WTC11 (cell line): Measurements from ENCODE around the gene TFG. TPM values are rescaled to one million over a fixed set of nuclear protein-coding genes. Genes with fewer than 3 reads are reported as not detected.

ENCODE experiments used
- ATAC-seq: fragments of 200-7000 bp; cut with Tn5 transposase; 2 replicates; pipeline ENCODE4 v1.10.0; 2021; ENCODE audit warnings: mild to moderate bottlenecking, moderate library complexity
- Bru-seq: library from RNA; stranded (reverse); fragments of 400-500 nt; gene quantifications from one replicate; lab custom pipeline; 2021; lab: Mats Ljungman, UMichigan
- CTCF ChIA-PET: fragments of 300-600 bp; sonication (Branson Sonifier 250); formaldehyde crosslinking; loops from one replicate; lab custom pipeline; 2021; ENCODE audit warnings: antibody characterized with exemption; lab: Charles Lee
- POLR2A ChIA-PET: fragments of 350-600 bp; sonication (Branson Sonifier 250); formaldehyde crosslinking; loops from one replicate; lab custom pipeline; 2021; ENCODE audit warnings: antibody characterized with exemption; lab: Charles Lee
- DNase-seq: peaks from one replicate; pipeline ENCODE4 v3.0.0; 2021; ENCODE audit warnings: low spot score
- H3K27ac Mint-ChIP-seq: 2 replicates; pipeline ENCODE4 v1.8.0; 2021; ENCODE audit warnings: mixed read lengths
- H3K27me3 Mint-ChIP-seq: 2 replicates; pipeline ENCODE4 v1.8.0; 2021; ENCODE audit warnings: low read depth, mild to moderate bottlenecking, moderate library complexity, mixed read lengths
- H3K36me3 Mint-ChIP-seq: 2 replicates; pipeline ENCODE4 v1.8.0; 2021; ENCODE audit warnings: mixed read lengths
- H3K4me1 Mint-ChIP-seq: 2 replicates; pipeline ENCODE4 v1.8.0; 2022; ENCODE audit warnings: mixed read lengths
- H3K4me3 Mint-ChIP-seq: 2 replicates; pipeline ENCODE4 v1.8.0; 2021; ENCODE audit warnings: mild to moderate bottlenecking, moderate library complexity, mixed read lengths
- H3K9me3 Mint-ChIP-seq: 2 replicates; pipeline ENCODE4 v1.8.0; 2021; ENCODE audit warnings: mixed read lengths
- CTCF ChIP-seq: fragments of 200-600 bp; IDR thresholded peaks from 2 replicates; pipeline ENCODE4 v1.8.0; 2022; ENCODE audit warnings: antibody characterized with exemption
- ELF4 ChIP-seq: sonication (generic); formaldehyde crosslinking; IDR thresholded peaks from 2 replicates; pipeline ENCODE4 v1.8.1; 2022; ENCODE audit warnings: low read depth, mild to moderate bottlenecking, moderate library complexity, missing genetic modification reagents
- FOXP1 ChIP-seq: sonication (generic); formaldehyde crosslinking; IDR thresholded peaks from 2 replicates; pipeline ENCODE4 v1.8.0; 2022; ENCODE audit warnings: missing genetic modification reagents, mild to moderate bottlenecking, moderate library complexity, borderline replicate concordance
- HMGA2 ChIP-seq: fragments of 250-450 bp; sonication (Bioruptor Pico); IDR thresholded peaks from 2 replicates; pipeline ENCODE4 v1.4.0; 2021; ENCODE audit warnings: mild to moderate bottlenecking, moderate library complexity
- MLX ChIP-seq: sonication (generic); formaldehyde crosslinking; IDR thresholded peaks from 2 replicates; pipeline ENCODE4 v1.8.1; 2023; ENCODE audit warnings: mild to moderate bottlenecking, missing genetic modification reagents, moderate library complexity
- NR1H2 ChIP-seq: sonication (generic); formaldehyde crosslinking; IDR thresholded peaks from 2 replicates; pipeline ENCODE4 v1.9.0; 2021; ENCODE audit warnings: mild to moderate bottlenecking, moderate library complexity, missing genetic modification reagents
- NR2C2 ChIP-seq: sonication (generic); formaldehyde crosslinking; IDR thresholded peaks from 2 replicates; pipeline ENCODE4 v1.8.0; 2022; ENCODE audit warnings: mild to moderate bottlenecking, missing genetic modification reagents
- PRDM15 ChIP-seq: sonication (generic); formaldehyde crosslinking; IDR thresholded peaks from 2 replicates; pipeline ENCODE4 v1.8.0; 2022; ENCODE audit warnings: missing genetic modification reagents
- STAT6 ChIP-seq: sonication (generic); formaldehyde crosslinking; conservative IDR thresholded peaks from 2 replicates; pipeline ENCODE4 v1.8.1; 2023; ENCODE audit warnings: mild to moderate bottlenecking, low read depth, missing genetic modification reagents, moderate library complexity
- TEAD4 ChIP-seq: sonication (generic); formaldehyde crosslinking; IDR thresholded peaks from 2 replicates; pipeline ENCODE4 v1.8.0; 2022; ENCODE audit warnings: mild to moderate bottlenecking, missing genetic modification reagents
- ZNF121 ChIP-seq: sonication (generic); formaldehyde crosslinking; IDR thresholded peaks from 2 replicates; pipeline ENCODE4 v1.8.0; 2023; ENCODE audit warnings: missing genetic modification reagents
- ZNF219 ChIP-seq: sonication (generic); formaldehyde crosslinking; IDR thresholded peaks from 2 replicates; pipeline ENCODE4 v1.8.0; 2023; ENCODE audit warnings: missing genetic modification reagents, mild to moderate bottlenecking, borderline replicate concordance
- ZNF232 ChIP-seq: sonication (generic); formaldehyde crosslinking; IDR thresholded peaks from 2 replicates; pipeline ENCODE4 v1.8.0; 2022; ENCODE audit warnings: mild to moderate bottlenecking, missing genetic modification reagents
- ZNF263 ChIP-seq: sonication (generic); formaldehyde crosslinking; IDR thresholded peaks from 2 replicates; pipeline ENCODE4 v1.8.1; 2022; ENCODE audit warnings: low read depth, mild to moderate bottlenecking, moderate library complexity, missing genetic modification reagents
- ZNF671 ChIP-seq: fragments of 250-450 bp; sonication (Bioruptor Pico); IDR thresholded peaks from 2 replicates; pipeline ENCODE4 v1.8.0; 2021; ENCODE audit warnings: mild to moderate bottlenecking
- long read RNA-seq, 3 experiments: library from RNA in 1 of 3; library from capped mRNA in 1 of 3; library from polyadenylated mRNA in 1 of 3; unstranded in 2 of 3; stranded (forward) in 1 of 3; transcript quantifications; one replicate each; pipeline ENCODE4 v2.0.0, GENCODE V29; 2021
- total RNA-seq: library from RNA; stranded (reverse); gene quantifications from 3 replicates; pipeline ENCODE4 v1.2.3, GENCODE V29; 2021
- TF ChIP-seq, protein P1 (sequence below): fragments of 250-450 bp; sonication (Bioruptor Pico); IDR thresholded peaks from 2 replicates; pipeline ENCODE4 v2.1.2; 2022; ENCODE audit warnings: mild to moderate bottlenecking, moderate library complexity
- TF ChIP-seq, protein P2 (sequence below): sonication (generic); formaldehyde crosslinking; IDR thresholded peaks from 2 replicates; pipeline ENCODE4 v1.8.0; 2022; ENCODE audit warnings: mild to moderate bottlenecking, missing genetic modification reagents

The TFG gene
- total RNA-seq (64.9 to 68.4 TPM (median 66.9 TPM) in 3 replicates), Bru-seq, nascent RNA (percentile 95 among the genes with signal in this experiment)
- long read RNA-seq, experiment 1, transcript TFG-202 (8 exons, 1,716 nt): minor isoform, 20 of 398 reads
- long read RNA-seq, experiment 1, transcript TFG-208 (8 exons, 1,696 nt): minor isoform, 64 of 398 reads
- long read RNA-seq, experiment 1, transcript TFG-204 (8 exons, 1,783 nt): minor isoform, 56 of 398 reads
- long read RNA-seq, experiment 1, transcript TFG-201 (8 exons, 1,978 nt): major isoform, 194 of 398 reads
- long read RNA-seq, experiment 1, partial matches to known transcripts: 19 of 398 reads
- long read RNA-seq, experiment 1, other reads (novel, unspliced or antisense): 40 of 398 reads
- long read RNA-seq, experiment 2, transcript TFG-202 (8 exons, 1,716 nt): minor isoform, 6 of 79 reads
- long read RNA-seq, experiment 2, transcript TFG-201 (8 exons, 1,978 nt): major isoform, 22 of 79 reads
- long read RNA-seq, experiment 2, transcript TFG-204 (8 exons, 1,783 nt): minor isoform, 10 of 79 reads
- long read RNA-seq, experiment 2, partial matches to known transcripts: 17 of 79 reads
- long read RNA-seq, experiment 2, other reads (novel, unspliced or antisense): 19 of 79 reads
- long read RNA-seq, experiment 3, transcript TFG-206 (2 exons, 3,271 nt): minor isoform, 13 of 62 reads
- long read RNA-seq, experiment 3, transcript TFG-201 (8 exons, 1,978 nt): major isoform, 17 of 62 reads
- long read RNA-seq, experiment 3, partial matches to known transcripts: 1 of 62 reads
- long read RNA-seq, experiment 3, other reads (novel, unspliced or antisense): 25 of 62 reads

DNA sequence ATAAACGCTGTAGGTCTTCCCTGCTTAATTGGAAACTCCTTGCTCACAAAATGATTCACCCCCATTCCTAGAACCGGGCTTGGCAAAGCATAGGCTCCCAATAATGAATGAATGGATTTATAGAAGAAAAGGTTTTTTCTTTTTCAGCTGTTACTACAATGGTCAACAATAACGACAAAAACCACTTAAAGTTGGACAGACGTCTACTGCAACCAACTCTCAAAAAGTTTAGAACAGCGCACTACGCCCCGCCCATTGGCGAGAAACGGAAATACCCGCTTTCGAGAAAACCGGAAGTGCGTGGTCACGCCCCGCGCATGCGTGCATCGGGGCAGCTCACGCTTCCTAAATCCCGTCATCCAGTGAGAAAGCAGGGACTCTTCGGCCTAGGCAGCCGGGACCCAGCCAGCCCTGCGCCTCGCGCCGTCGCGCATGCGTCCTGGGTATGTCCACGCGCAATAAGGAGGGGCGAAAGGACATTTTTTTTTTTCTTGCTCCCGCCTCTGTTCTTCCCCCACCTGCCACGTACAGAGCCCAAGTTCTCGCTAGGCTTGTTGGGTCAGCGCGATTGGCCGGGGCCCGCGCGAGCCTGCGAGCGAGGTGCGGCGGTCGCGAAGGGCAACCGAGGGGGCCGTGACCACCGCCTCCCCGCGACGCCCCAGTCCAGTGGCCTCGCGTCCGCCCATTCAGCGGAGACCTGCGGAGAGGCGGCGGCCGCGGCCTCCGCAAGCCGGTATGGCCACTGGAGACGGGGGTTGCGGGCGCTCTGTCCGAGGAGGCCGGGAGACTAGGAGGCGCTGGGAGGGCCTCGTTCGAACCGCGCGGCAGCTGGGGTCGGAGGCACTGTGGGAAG is at the start of gene TFG:
Gene TFG, plus strand, starts transcription at position 506 of the 853 bp plus-strand sequence. CDS start 4,192 bp downstream, outside the sequence.
- peaks cover 10% of the 10 kb centered on the region for H3K9me3 Mint-ChIP-seq
- CTCF ChIA-PET: interaction anchor here (1.0 to 2.5 kb wide), 6 partner anchors 44 to 308 kb away, joined by 3 to 17 read pairs (median 6); partner anchors contain the start of genes LNP1, TMEM45A and TOMM70
- no peak for TF ChIP-seq TEAD4 (CRISPR knock-in tag)
- TF ChIP-seq FOXP1 (CRISPR knock-in tag): peak; percentile 81
- no peak for TF ChIP-seq NR2C2 (CRISPR knock-in tag)
- TF ChIP-seq STAT6 (CRISPR knock-in tag): no peak
- TF ChIP-seq ZNF263 (CRISPR knock-in tag): no peak
- TF ChIP-seq CTCF: no peak
- TF ChIP-seq, protein P1, sequence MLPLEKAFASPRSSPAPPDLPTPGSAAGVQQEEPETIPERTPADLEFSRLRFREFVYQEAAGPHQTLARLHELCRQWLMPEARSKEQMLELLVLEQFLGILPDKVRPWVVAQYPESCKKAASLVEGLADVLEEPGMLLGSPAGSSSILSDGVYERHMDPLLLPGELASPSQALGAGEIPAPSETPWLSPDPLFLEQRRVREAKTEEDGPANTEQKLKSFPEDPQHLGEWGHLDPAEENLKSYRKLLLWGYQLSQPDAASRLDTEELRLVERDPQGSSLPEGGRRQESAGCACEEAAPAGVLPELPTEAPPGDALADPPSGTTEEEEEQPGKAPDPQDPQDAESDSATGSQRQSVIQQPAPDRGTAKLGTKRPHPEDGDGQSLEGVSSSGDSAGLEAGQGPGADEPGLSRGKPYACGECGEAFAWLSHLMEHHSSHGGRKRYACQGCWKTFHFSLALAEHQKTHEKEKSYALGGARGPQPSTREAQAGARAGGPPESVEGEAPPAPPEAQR (CRISPR knock-in tag): no peak
- TF ChIP-seq ZNF219 (CRISPR knock-in tag): no peak
- TF ChIP-seq MLX (CRISPR knock-in tag): no peak
- peak; percentile 57; the same call in 1 of the 2 replicates for TF ChIP-seq ZNF232 (CRISPR knock-in tag)
- no peak for TF ChIP-seq ELF4 (CRISPR knock-in tag)
- no peak for TF ChIP-seq NR1H2 (CRISPR knock-in tag)
- no peak for TF ChIP-seq ZNF121 (CRISPR knock-in tag)
- TF ChIP-seq, protein P2, sequence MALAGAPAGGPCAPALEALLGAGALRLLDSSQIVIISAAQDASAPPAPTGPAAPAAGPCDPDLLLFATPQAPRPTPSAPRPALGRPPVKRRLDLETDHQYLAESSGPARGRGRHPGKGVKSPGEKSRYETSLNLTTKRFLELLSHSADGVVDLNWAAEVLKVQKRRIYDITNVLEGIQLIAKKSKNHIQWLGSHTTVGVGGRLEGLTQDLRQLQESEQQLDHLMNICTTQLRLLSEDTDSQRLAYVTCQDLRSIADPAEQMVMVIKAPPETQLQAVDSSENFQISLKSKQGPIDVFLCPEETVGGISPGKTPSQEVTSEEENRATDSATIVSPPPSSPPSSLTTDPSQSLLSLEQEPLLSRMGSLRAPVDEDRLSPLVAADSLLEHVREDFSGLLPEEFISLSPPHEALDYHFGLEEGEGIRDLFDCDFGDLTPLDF (CRISPR knock-in tag): no peak
- TF ChIP-seq HMGA2 (CRISPR knock-in tag): no peak
- TF ChIP-seq ZNF671: no peak
- no peak for TF ChIP-seq PRDM15 (CRISPR knock-in tag)

More for the DNA sequence above, at the start of gene TFG:
- DNase-seq (peak; percentile 93), ATAC-seq (peak; percentile 94)
- Mint-ChIP-seq H3K36me3 (peaks cover 17% of the 10 kb centered on the region), H3K4me1 (peaks cover 21% of the 10 kb centered on the region), H3K27ac (peak within 1 kb of the TSS; percentile 97), H3K27me3 (peaks cover 49% of the 10 kb centered on the region), H3K4me3 (peak within 1 kb of the TSS; percentile 91)
- POLR2A ChIA-PET: interaction anchor here (0.5 to 1.0 kb wide), 7 partner anchors 11 to 511 kb away, joined by 3 to 8 read pairs (median 4); partner anchors contain the start of gene TMEM45A
